Mammary epithelial cell (primary cell): ENCODE results near the gene GTPBP6.

Experiments
- EZH2 ChIP-seq: IDR thresholded peaks from 2 replicates; pipeline ENCODE4 v1.6.1; 2012; ENCODE audit warnings: low read length, inconsistent platforms, borderline replicate concordance
- TF ChIP-seq, protein P1 (sequence below), 2 donors: IDR thresholded peaks in 1 of 2; conservative IDR thresholded peaks in 1 of 2; 2 replicates each; pipeline ENCODE4 v1.5.1; 2011 to 2012; ENCODE audit warnings: inconsistent platforms in 2 of 2, low read length in 2 of 2, mild to moderate bottlenecking in 2 of 2, control low read depth in 1 of 2, low read depth in 1 of 2; ENCODE audit not compliant: insufficient read depth in 1 of 2; ENCODE audit errors: extremely low read depth in 1 of 2

DNA sequence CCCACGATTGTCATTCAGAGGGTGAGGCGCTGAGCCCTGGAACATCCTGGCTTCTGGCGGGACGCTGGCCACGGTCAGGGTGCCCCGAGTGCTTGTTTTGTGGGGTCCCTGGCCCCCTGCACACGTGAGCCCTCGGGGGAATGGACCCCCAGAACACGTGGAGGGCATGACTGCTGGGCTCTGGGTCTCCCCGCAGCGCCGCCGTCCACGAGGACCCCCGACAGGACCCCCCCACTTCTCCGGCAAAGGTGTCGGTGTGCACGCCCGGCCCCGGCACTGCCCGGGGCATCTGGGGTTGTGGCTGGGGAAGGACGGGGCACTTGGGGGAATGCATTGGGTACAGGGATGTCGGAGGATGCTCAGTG, 13.9 kb upstream of the GTPBP6 start:
- TF ChIP-seq, protein P1, sequence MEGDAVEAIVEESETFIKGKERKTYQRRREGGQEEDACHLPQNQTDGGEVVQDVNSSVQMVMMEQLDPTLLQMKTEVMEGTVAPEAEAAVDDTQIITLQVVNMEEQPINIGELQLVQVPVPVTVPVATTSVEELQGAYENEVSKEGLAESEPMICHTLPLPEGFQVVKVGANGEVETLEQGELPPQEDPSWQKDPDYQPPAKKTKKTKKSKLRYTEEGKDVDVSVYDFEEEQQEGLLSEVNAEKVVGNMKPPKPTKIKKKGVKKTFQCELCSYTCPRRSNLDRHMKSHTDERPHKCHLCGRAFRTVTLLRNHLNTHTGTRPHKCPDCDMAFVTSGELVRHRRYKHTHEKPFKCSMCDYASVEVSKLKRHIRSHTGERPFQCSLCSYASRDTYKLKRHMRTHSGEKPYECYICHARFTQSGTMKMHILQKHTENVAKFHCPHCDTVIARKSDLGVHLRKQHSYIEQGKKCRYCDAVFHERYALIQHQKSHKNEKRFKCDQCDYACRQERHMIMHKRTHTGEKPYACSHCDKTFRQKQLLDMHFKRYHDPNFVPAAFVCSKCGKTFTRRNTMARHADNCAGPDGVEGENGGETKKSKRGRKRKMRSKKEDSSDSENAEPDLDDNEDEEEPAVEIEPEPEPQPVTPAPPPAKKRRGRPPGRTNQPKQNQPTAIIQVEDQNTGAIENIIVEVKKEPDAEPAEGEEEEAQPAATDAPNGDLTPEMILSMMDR (conservative IDR thresholded peaks at IDR 0.05 in 1 of 2, IDR thresholded peaks at IDR 0.05 in 1 of 2; ENCODE audit: extremely low read depth in 1 of 2, insufficient read depth in 1 of 2, low read depth in 1 of 2, low read length in 2 of 2) = no peak
- no peak for TF ChIP-seq EZH2
